HepG2 (cell line): ENCODE measurements around the gene SLC26A2. TPM values are rescaled to one million over a fixed set of nuclear protein-coding genes. Genes with fewer than 3 reads are reported as not detected.

Experiments used
- ARNTL ChIP-seq: sonication (generic); formaldehyde crosslinking; IDR thresholded peaks from 2 replicates; pipeline ENCODE4 v1.4.0; 2020; ENCODE audit warnings: mild to moderate bottlenecking, missing genetic modification reagents
- ATF7 ChIP-seq, 2 experiments: fragments of 450-650 bp in 1 of 2; sonication (generic) in 1 of 2; formaldehyde crosslinking in 1 of 2; IDR thresholded peaks; 2 replicates each; pipeline versions ENCODE4 v1.4.0 to v1.6.1; 2016 to 2020; ENCODE audit warnings: antibody characterized with exemption in 1 of 2, mild to moderate bottlenecking in 1 of 2, missing genetic modification reagents in 1 of 2
- ISL2 ChIP-seq: sonication (generic); formaldehyde crosslinking; IDR thresholded peaks from 2 replicates; pipeline ENCODE4 v1.5.0; 2020; ENCODE audit warnings: missing genetic modification reagents
- MAZ ChIP-seq, 2 experiments: sonication (generic) in 1 of 2; formaldehyde crosslinking in 1 of 2; IDR thresholded peaks; 2 replicates each; pipeline versions ENCODE4 v1.5.0 to v1.6.1; 2012 to 2020; ENCODE audit warnings: low read depth in 2 of 2, mild to moderate bottlenecking in 2 of 2, borderline replicate concordance in 1 of 2, improper control_type of control experiment in 1 of 2, low read length in 1 of 2, missing genetic modification reagents in 1 of 2, moderate library complexity in 1 of 2
- NCOA1 ChIP-seq: sonication (generic); formaldehyde crosslinking; IDR thresholded peaks from 2 replicates; pipeline ENCODE4 v1.9.0; 2021; ENCODE audit warnings: missing genetic modification reagents
- RARG ChIP-seq: sonication (generic); formaldehyde crosslinking; IDR thresholded peaks from 2 replicates; pipeline ENCODE4 v1.4.0; 2020; ENCODE audit warnings: low read depth, mild to moderate bottlenecking, missing genetic modification reagents
- ZBTB38 ChIP-seq: sonication (generic); formaldehyde crosslinking; IDR thresholded peaks from 2 replicates; pipeline ENCODE4 v1.5.1; 2020; ENCODE audit warnings: mild to moderate bottlenecking, missing genetic modification reagents
- ZEB1 ChIP-seq: IDR thresholded peaks from 2 replicates; pipeline ENCODE4 v1.6.1; 2012; ENCODE audit warnings: mild to moderate bottlenecking, low read depth, inconsistent platforms; ENCODE audit not compliant: insufficient replicate concordance
- ZFP62 ChIP-seq: sonication (generic); formaldehyde crosslinking; IDR thresholded peaks from 2 replicates; pipeline ENCODE4 v1.4.0; 2020; ENCODE audit warnings: missing genetic modification reagents
- ZNF335 ChIP-seq: sonication (generic); formaldehyde crosslinking; IDR thresholded peaks from 2 replicates; pipeline ENCODE4 v1.4.0; 2020; ENCODE audit warnings: missing genetic modification reagents
- ZNF468 ChIP-seq: sonication (generic); formaldehyde crosslinking; IDR thresholded peaks from 2 replicates; pipeline ENCODE4 v1.8.0; 2022; ENCODE audit warnings: mild to moderate bottlenecking, moderate library complexity, missing genetic modification reagents
- ZNF558 ChIP-seq: sonication (generic); formaldehyde crosslinking; IDR thresholded peaks from 2 replicates; pipeline ENCODE4 v1.9.0; 2022; ENCODE audit warnings: mild to moderate bottlenecking, missing genetic modification reagents, borderline replicate concordance
- ZNF563 ChIP-seq: sonication (generic); formaldehyde crosslinking; IDR thresholded peaks from 2 replicates; pipeline ENCODE4 v1.8.0; 2022; ENCODE audit warnings: mild to moderate bottlenecking, moderate library complexity, missing genetic modification reagents
- ZNF678 ChIP-seq: sonication (generic); formaldehyde crosslinking; IDR thresholded peaks from 2 replicates; pipeline ENCODE4 v1.4.0; 2020; ENCODE audit warnings: mild to moderate bottlenecking, missing genetic modification reagents
- polyA plus RNA-seq, 8 experiments: library from polyadenylated mRNA; depleted of rRNA in 3 of 8; stranded (reverse) in 7 of 8; unstranded in 1 of 8; fragments of >200 nt; fragmentation: Illumina TruSeq in 4 of 8; extraction: Trizol in 4 of 8; gene quantifications; 2 replicates each; pipeline versions ENCODE4 v1.2.1 to v1.2.3, GENCODE V29; 2011 to 2016; ENCODE audit warnings: low read depth in 4 of 8, missing spikeins in 1 of 8, mixed read lengths in 1 of 8; ENCODE audit not compliant: insufficient read depth in 1 of 8
- total RNA-seq, 5 experiments: library from RNA; depleted of rRNA; stranded (reverse); fragments of >200 nt; fragmentation: Illumina TruSeq; extraction: Trizol; gene quantifications; 2 replicates each; pipeline ENCODE4 v1.2.3, GENCODE V29; 2016; ENCODE audit warnings: low read depth in 1 of 5
- TF ChIP-seq, protein P1 (sequence below): sonication (generic); formaldehyde crosslinking; IDR thresholded peaks from 2 replicates; pipeline ENCODE4 v1.4.0; 2020; ENCODE audit warnings: missing genetic modification reagents, borderline replicate concordance
- TF ChIP-seq, protein P2 (sequence below): sonication (generic); formaldehyde crosslinking; IDR thresholded peaks from 2 replicates; pipeline ENCODE4 v1.4.0; 2020; ENCODE audit warnings: missing genetic modification reagents, borderline replicate concordance
- TF ChIP-seq, protein P3 (sequence below), 2 experiments: sonication (generic) in 1 of 2; formaldehyde crosslinking in 1 of 2; IDR thresholded peaks; 2 replicates each; pipeline versions ENCODE4 v1.4.0 to v1.6.1; 2018 to 2020; ENCODE audit warnings: missing genetic modification reagents in 2 of 2, borderline replicate concordance in 1 of 2, low read depth in 1 of 2, mild to moderate bottlenecking in 1 of 2, missing biosample characterization in 1 of 2
- TF ChIP-seq, protein P4 (sequence below): sonication (generic); formaldehyde crosslinking; IDR thresholded peaks from 2 replicates; pipeline ENCODE4 v1.5.0; 2020; ENCODE audit warnings: mild to moderate bottlenecking, missing genetic modification reagents

The SLC26A2 gene
- total and polyA plus RNA-seq, 2 of the 13 experiments (the other 11 are each of a cell fraction or from before 2014, with no cell fraction given), result 2.2 to 7.9 TPM

DNA sequence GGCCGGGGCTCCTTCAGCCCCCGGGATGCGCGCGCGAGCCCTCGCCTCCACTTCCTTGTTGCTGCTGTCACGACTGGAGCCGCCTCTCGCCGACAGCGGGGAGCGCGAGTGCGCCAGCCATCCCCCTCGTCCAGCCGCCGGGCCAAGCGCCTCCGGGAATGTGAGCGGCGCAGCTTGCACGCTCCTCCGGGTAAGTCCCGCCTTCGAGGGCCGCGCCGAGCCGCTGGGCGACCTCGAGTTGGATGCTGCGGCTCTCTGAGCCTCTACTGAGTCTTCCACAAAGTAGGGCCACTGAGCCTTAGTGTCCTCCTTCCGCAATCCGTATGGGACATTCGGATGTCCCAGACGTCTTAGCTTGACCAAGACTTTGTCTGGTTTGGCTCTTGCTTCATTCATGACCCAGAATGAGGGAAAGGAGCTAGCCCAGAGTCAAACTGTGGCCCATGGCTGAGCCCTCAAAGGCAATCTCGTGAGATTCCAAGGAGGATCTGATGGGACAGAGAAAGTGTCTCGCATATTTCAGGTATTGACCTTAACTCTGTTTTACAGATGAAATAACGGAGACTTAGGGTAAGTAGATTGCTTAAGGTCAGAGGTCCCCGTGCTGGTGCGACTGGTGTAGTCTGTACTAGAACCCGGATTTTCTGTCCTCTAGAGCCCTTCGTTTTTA lies 40.6 kb downstream of the SLC26A2 start (continued):
- no peak for TF ChIP-seq ZFP62
- no peak for TF ChIP-seq ZEB1
- TF ChIP-seq RARG (CRISPR knock-in tag), result no peak
- no peak for TF ChIP-seq ISL2 (CRISPR knock-in tag)
- no peak for TF ChIP-seq ZNF335 (CRISPR knock-in tag)
- peak; percentile 28; the same call in 1 of the 2 replicates for TF ChIP-seq ZNF563 (CRISPR knock-in tag)
- no peak for TF ChIP-seq NCOA1 (CRISPR knock-in tag)
- TF ChIP-seq ZNF468 (CRISPR knock-in tag), result no peak
- TF ChIP-seq, protein P1, sequence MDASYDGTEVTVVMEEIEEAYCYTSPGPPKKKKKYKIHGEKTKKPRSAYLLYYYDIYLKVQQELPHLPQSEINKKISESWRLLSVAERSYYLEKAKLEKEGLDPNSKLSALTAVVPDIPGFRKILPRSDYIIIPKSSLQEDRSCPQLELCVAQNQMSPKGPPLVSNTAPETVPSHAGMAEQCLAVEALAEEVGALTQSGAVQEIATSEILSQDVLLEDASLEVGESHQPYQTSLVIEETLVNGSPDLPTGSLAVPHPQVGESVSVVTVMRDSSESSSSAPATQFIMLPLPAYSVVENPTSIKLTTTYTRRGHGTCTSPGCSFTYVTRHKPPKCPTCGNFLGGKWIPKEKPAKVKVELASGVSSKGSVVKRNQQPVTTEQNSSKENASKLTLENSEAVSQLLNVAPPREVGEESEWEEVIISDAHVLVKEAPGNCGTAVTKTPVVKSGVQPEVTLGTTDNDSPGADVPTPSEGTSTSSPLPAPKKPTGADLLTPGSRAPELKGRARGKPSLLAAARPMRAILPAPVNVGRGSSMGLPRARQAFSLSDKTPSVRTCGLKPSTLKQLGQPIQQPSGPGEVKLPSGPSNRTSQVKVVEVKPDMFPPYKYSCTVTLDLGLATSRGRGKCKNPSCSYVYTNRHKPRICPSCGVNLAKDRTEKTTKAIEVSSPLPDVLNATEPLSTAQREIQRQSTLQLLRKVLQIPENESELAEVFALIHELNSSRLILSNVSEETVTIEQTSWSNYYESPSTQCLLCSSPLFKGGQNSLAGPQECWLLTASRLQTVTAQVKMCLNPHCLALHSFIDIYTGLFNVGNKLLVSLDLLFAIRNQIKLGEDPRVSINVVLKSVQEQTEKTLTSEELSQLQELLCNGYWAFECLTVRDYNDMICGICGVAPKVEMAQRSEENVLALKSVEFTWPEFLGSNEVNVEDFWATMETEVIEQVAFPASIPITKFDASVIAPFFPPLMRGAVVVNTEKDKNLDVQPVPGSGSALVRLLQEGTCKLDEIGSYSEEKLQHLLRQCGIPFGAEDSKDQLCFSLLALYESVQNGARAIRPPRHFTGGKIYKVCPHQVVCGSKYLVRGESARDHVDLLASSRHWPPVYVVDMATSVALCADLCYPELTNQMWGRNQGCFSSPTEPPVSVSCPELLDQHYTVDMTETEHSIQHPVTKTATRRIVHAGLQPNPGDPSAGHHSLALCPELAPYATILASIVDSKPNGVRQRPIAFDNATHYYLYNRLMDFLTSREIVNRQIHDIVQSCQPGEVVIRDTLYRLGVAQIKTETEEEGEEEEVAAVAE (CRISPR knock-in tag), result no peak
- TF ChIP-seq ZNF558 (CRISPR knock-in tag), result no peak
- TF ChIP-seq ZNF678, result no peak
- TF ChIP-seq ATF7 (IDR thresholded peaks at IDR 0.05), result no peak
- no peak for TF ChIP-seq ATF7 (CRISPR knock-in tag; IDR thresholded peaks at IDR 0.05)
- no peak for TF ChIP-seq MAZ (IDR thresholded peaks at IDR 0.05; ENCODE audit: borderline replicate concordance, low read depth, low read length)
- no peak for TF ChIP-seq MAZ (CRISPR knock-in tag; IDR thresholded peaks at IDR 0.05; ENCODE audit: low read depth)
- TF ChIP-seq, protein P2, sequence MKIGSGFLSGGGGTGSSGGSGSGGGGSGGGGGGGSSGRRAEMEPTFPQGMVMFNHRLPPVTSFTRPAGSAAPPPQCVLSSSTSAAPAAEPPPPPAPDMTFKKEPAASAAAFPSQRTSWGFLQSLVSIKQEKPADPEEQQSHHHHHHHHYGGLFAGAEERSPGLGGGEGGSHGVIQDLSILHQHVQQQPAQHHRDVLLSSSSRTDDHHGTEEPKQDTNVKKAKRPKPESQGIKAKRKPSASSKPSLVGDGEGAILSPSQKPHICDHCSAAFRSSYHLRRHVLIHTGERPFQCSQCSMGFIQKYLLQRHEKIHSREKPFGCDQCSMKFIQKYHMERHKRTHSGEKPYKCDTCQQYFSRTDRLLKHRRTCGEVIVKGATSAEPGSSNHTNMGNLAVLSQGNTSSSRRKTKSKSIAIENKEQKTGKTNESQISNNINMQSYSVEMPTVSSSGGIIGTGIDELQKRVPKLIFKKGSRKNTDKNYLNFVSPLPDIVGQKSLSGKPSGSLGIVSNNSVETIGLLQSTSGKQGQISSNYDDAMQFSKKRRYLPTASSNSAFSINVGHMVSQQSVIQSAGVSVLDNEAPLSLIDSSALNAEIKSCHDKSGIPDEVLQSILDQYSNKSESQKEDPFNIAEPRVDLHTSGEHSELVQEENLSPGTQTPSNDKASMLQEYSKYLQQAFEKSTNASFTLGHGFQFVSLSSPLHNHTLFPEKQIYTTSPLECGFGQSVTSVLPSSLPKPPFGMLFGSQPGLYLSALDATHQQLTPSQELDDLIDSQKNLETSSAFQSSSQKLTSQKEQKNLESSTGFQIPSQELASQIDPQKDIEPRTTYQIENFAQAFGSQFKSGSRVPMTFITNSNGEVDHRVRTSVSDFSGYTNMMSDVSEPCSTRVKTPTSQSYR (CRISPR knock-in tag), result no peak
- TF ChIP-seq, protein P3, sequence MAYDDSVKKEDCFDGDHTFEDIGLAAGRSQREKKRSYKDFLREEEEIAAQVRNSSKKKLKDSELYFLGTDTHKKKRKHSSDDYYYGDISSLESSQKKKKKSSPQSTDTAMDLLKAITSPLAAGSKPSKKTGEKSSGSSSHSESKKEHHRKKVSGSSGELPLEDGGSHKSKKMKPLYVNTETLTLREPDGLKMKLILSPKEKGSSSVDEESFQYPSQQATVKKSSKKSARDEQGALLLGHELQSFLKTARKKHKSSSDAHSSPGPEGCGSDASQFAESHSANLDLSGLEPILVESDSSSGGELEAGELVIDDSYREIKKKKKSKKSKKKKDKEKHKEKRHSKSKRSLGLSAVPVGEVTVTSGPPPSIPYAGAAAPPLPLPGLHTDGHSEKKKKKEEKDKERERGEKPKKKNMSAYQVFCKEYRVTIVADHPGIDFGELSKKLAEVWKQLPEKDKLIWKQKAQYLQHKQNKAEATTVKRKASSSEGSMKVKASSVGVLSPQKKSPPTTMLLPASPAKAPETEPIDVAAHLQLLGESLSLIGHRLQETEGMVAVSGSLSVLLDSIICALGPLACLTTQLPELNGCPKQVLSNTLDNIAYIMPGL (CRISPR knock-in tag; IDR thresholded peaks at IDR 0.05; ENCODE audit: borderline replicate concordance in 1 of 2, low read depth in 1 of 2), result no peak; a peak in 2 of 4 replicates
- no peak for TF ChIP-seq ZBTB38 (CRISPR knock-in tag)
- TF ChIP-seq, protein P4, sequence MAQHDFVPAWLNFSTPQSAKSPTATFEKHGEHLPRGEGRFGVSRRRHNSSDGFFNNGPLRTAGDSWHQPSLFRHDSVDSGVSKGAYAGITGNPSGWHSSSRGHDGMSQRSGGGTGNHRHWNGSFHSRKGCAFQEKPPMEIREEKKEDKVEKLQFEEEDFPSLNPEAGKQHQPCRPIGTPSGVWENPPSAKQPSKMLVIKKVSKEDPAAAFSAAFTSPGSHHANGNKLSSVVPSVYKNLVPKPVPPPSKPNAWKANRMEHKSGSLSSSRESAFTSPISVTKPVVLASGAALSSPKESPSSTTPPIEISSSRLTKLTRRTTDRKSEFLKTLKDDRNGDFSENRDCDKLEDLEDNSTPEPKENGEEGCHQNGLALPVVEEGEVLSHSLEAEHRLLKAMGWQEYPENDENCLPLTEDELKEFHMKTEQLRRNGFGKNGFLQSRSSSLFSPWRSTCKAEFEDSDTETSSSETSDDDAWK, result no peak
- TF ChIP-seq ARNTL (CRISPR knock-in tag), result no peak
